GM19463 (cell line): Measurements from ENCODE around the gene PHACTR4.
"Not testable (repeated sequence)": the region's sequence is repeated elsewhere in the genome, so short reads cannot be mapped to it uniquely, and the experiment has no call there.

Source experiments
- ATAC-seq: cut with Tn5 transposase; IDR thresholded peaks from one replicate; pipeline ENCODE4 v1.9.1; 2021; ENCODE audit warnings: mild to moderate bottlenecking, moderate library complexity; ENCODE audit not compliant: unreplicated experiment

Gene PHACTR4

GRCh38 chr1:28482138-28482537, 112.6 kb downstream of the PHACTR4 start:
- no peak for ATAC-seq

- ATAC-seq: no peak
Measured at GRCh38 chr1:28482702-28483101, 113.2 kb downstream of the PHACTR4 start.

GRCh38 chr1:28494737-28495136, 125.2 kb downstream of the PHACTR4 start:
- no peak for ATAC-seq

GRCh38 chr1:28499553-28499952, 130.0 kb downstream of the PHACTR4 start:
- ATAC-seq: no peak

GRCh38 chr1:28501925-28502324, 132.4 kb downstream of the PHACTR4 start:
- ATAC-seq: no peak

GRCh38 chr1:28503117-28503516, 133.6 kb downstream of the PHACTR4 start:
- no peak for ATAC-seq

GRCh38 chr1:28505406-28506187, 136.1 kb downstream of the PHACTR4 start, which contains the start of gene RCC1:
Gene RCC1, plus strand, starts transcription at chr1:28506043. Its CDS starts 23,824 bp downstream, at chr1:28529867.
- ATAC-seq: peak; percentile 77

GRCh38 chr1:28506907-28507246, 137.3 kb downstream of the PHACTR4 start:
- ATAC-seq: no peak

GRCh38 chr1:28507247-28507645, 137.7 kb downstream of the PHACTR4 start:
- no peak for ATAC-seq

GRCh38 chr1:28507646-28508434, 138.3 kb downstream of the PHACTR4 start:
- no peak for ATAC-seq

- ATAC-seq: no peak
Measured at GRCh38 chr1:28508435-28508754, 138.9 kb downstream of the PHACTR4 start.

GRCh38 chr1:28509705-28510272, 140.2 kb downstream of the PHACTR4 start:
- ATAC-seq: no peak

- no peak for ATAC-seq
Measured at GRCh38 chr1:28510273-28510969, 140.9 kb downstream of the PHACTR4 start.

GRCh38 chr1:28510970-28511440, 141.5 kb downstream of the PHACTR4 start:
- ATAC-seq: no peak

GRCh38 chr1:28512058-28512611, 142.6 kb downstream of the PHACTR4 start:
- ATAC-seq: no peak

GRCh38 chr1:28514445-28514933, 144.9 kb downstream of the PHACTR4 start:
- not testable (repeated sequence) for ATAC-seq

GRCh38 chr1:28516518-28516956, 147.0 kb downstream of the PHACTR4 start:
- ATAC-seq: no peak

- ATAC-seq: no peak
Measured at GRCh38 chr1:28517649-28517999, 148.1 kb downstream of the PHACTR4 start.

- peak; percentile 69 for ATAC-seq
Measured at GRCh38 chr1:28518000-28518744, 148.6 kb downstream of the PHACTR4 start.

- ATAC-seq: no peak
Measured at GRCh38 chr1:28518745-28519341, 149.3 kb downstream of the PHACTR4 start.
